ENCODE measurements around the gene DDR2. TPM values are rescaled to one million over a fixed set of nuclear protein-coding genes. Genes with fewer than 3 reads are reported as not detected.
A peak's percentile ranks its signal among the peaks of the same experiment; 100 is the strongest.

DDR2 gene
- total and polyA plus RNA-seq, 2 of the 4 experiments (the other 2 are of a cell fraction), result 66.1 to 245 TPM

DNA sequence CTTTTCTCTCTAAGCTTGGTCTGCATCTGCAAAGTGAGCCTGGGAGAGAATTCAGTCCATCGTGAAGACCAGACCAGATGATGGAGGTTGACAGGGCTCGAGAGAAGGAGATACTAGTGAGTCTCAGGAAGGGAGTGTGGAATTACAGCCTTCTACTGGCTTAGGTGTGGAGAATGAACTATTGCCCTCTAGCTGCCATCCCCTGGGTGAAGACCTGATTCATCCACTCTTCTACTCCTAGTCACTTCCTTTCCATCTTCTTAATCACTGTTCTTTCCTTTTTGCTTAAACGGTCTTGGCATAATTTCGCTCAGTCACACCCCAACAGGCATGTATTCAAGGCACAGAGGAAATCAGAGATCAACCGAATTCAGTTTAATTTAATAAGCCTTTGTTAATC lies 124.3 kb downstream of the DDR2 start:
- no peak overlapping the region for H3K4ac ChIP-seq (ENCODE audit: low read depth, low read length)
- H3K4me1 ChIP-seq (ENCODE audit: control insufficient read depth, insufficient read depth, low read length), result peaks cover 14% of the 10 kb centered on the region; the same call in 1 of the 2 replicates
- H2BK15ac ChIP-seq (ENCODE audit: low read depth, low read length), result no peak overlapping the region
- H3K18ac ChIP-seq (ENCODE audit: low read depth, low read length), result no peak overlapping the region
- H3K9ac ChIP-seq (ENCODE audit: low read depth, low read length), result no peak overlapping the region
- ChIA-PET CTCF (no interaction called here), POLR2A (ENCODE audit: unreplicated experiment) (no interaction called here)
- H2AFZ ChIP-seq (replicated peaks; ENCODE audit: low read length, poor library complexity), result no peak overlapping the region
- H3K4me2 ChIP-seq (ENCODE audit: low read depth, low read length), result no peak overlapping the region
- H4K20me1 ChIP-seq (ENCODE audit: insufficient read depth, low read length), result peaks cover 10% of the 10 kb centered on the region; the same call in 1 of the 2 replicates
- H3K9me1 ChIP-seq (ENCODE audit: insufficient read depth, low read length), result peaks cover 32% of the 10 kb centered on the region
- no peak overlapping the region for H4K8ac ChIP-seq (ENCODE audit: low read depth in 2 of 2, low read length in 2 of 2)
- TF ChIP-seq FOS (IDR thresholded peaks at IDR 0.05; ENCODE audit: low read depth, low read length), result no peak
- no peak for TF ChIP-seq MAZ (IDR thresholded peaks at IDR 0.05; ENCODE audit: borderline replicate concordance, low read depth, low read length)
- no peak for TF ChIP-seq SMC3 (IDR thresholded peaks at IDR 0.05; ENCODE audit: low read depth, low read length)
- no peak for TF ChIP-seq RAD21 (IDR thresholded peaks at IDR 0.05; ENCODE audit: low read length)
- no peak for TF ChIP-seq RFX5 (IDR thresholded peaks at IDR 0.05; ENCODE audit: low read depth, low read length)
- TF ChIP-seq BHLHE40 (IDR thresholded peaks at IDR 0.05; ENCODE audit: low read depth, low read length), result no peak
- no peak for TF ChIP-seq CHD1 (IDR thresholded peaks at IDR 0.05; ENCODE audit: low read depth, low read length)
- no peak for TF ChIP-seq MAFK (IDR thresholded peaks at IDR 0.05; ENCODE audit: low read depth, low read length)
- TF ChIP-seq NFE2L2 (IDR thresholded peaks at IDR 0.05; ENCODE audit: low read depth, low read length), result no peak
- no peak for TF ChIP-seq CEBPB (IDR thresholded peaks at IDR 0.05; ENCODE audit: low read depth, low read length)
- TF ChIP-seq, protein P1, sequence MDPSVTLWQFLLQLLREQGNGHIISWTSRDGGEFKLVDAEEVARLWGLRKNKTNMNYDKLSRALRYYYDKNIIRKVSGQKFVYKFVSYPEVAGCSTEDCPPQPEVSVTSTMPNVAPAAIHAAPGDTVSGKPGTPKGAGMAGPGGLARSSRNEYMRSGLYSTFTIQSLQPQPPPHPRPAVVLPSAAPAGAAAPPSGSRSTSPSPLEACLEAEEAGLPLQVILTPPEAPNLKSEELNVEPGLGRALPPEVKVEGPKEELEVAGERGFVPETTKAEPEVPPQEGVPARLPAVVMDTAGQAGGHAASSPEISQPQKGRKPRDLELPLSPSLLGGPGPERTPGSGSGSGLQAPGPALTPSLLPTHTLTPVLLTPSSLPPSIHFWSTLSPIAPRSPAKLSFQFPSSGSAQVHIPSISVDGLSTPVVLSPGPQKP (IDR thresholded peaks at IDR 0.05; ENCODE audit: borderline replicate concordance, low read depth, low read length), result no peak
- TF ChIP-seq, protein P2, sequence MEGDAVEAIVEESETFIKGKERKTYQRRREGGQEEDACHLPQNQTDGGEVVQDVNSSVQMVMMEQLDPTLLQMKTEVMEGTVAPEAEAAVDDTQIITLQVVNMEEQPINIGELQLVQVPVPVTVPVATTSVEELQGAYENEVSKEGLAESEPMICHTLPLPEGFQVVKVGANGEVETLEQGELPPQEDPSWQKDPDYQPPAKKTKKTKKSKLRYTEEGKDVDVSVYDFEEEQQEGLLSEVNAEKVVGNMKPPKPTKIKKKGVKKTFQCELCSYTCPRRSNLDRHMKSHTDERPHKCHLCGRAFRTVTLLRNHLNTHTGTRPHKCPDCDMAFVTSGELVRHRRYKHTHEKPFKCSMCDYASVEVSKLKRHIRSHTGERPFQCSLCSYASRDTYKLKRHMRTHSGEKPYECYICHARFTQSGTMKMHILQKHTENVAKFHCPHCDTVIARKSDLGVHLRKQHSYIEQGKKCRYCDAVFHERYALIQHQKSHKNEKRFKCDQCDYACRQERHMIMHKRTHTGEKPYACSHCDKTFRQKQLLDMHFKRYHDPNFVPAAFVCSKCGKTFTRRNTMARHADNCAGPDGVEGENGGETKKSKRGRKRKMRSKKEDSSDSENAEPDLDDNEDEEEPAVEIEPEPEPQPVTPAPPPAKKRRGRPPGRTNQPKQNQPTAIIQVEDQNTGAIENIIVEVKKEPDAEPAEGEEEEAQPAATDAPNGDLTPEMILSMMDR (conservative IDR thresholded peaks at IDR 0.05; ENCODE audit: low read depth, low read length), result no peak
- TF ChIP-seq MXI1 (IDR thresholded peaks at IDR 0.05; ENCODE audit: borderline replicate concordance, low read depth, low read length), result no peak
- TF ChIP-seq, protein P3, sequence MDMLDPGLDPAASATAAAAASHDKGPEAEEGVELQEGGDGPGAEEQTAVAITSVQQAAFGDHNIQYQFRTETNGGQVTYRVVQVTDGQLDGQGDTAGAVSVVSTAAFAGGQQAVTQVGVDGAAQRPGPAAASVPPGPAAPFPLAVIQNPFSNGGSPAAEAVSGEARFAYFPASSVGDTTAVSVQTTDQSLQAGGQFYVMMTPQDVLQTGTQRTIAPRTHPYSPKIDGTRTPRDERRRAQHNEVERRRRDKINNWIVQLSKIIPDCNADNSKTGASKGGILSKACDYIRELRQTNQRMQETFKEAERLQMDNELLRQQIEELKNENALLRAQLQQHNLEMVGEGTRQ (IDR thresholded peaks at IDR 0.05; ENCODE audit: low read depth, low read length), result no peak
- no peak for TF ChIP-seq POLR2A (IDR thresholded peaks at IDR 0.05; ENCODE audit: low read depth, low read length)
- no peak for TF ChIP-seq RCOR1 (IDR thresholded peaks at IDR 0.05; ENCODE audit: insufficient replicate concordance, low read length)
- no peak overlapping the region for H3K56ac ChIP-seq (ENCODE audit: extremely low read depth, insufficient read depth, low read length)
- H2BK20ac ChIP-seq (ENCODE audit: low read depth, low read length), result no peak overlapping the region
- no peak overlapping the region for H2AK5ac ChIP-seq (ENCODE audit: low read depth, low read length)
- intact Hi-C loops (cut with micrococcal nuclease) (no loop called here), in situ Hi-C loops (cut with MboI; ENCODE audit: low sequenced_read_pairs) (no loop called here), dilution Hi-C loops (cut with HindIII; ENCODE audit: low sequenced_read_pairs, unreplicated experiment) (no loop called here)
- H3K79me1 ChIP-seq (ENCODE audit: low read depth in 1 of 2, low read length in 2 of 2), result peaks cover 26 to 55% of the 10 kb centered on the region in 2 experiments; a peak in 3 of 4 replicates
- no peak overlapping the region for H3K4me3 ChIP-seq (ENCODE audit: insufficient read depth, low read depth, low read length)
- H3K23ac ChIP-seq (ENCODE audit: low read depth, low read length), result 0 out of 2 replicates have a peak overlapping the region, but pooled peaks have one; percentile 31
- no TSS peak for BruUV-seq (replicated peaks)
- no peak for ATAC-seq (ENCODE audit: low read depth)
- WGBS, 2 experiments (ENCODE audit: extremely low coverage in 2 of 2, insufficient read length in 1 of 2), result 60% methylated on average over 2 of the region's 5 CpGs; no CpG with 5 or more reads in 1 of the 2 experiments
- no peak overlapping the region for H4K5ac ChIP-seq (ENCODE audit: low read depth, low read length)
- H3K36me3 ChIP-seq (ENCODE audit: control insufficient read depth, insufficient read depth, low read length), result peaks cover 47% of the 10 kb centered on the region
- H2AK9ac ChIP-seq (replicated peaks; ENCODE audit: low read depth, low read length, poor library complexity), result no peak overlapping the region
- peak overlapping the region; percentile 35 for H2BK5ac ChIP-seq (ENCODE audit: low read depth, low read length, poor library complexity, severe bottlenecking)
- peak overlapping the region; percentile 9; the same call in 1 of the 2 replicates for H3K27ac ChIP-seq (ENCODE audit: insufficient read depth, low read length)
- no peak overlapping the region for H2BK120ac ChIP-seq (ENCODE audit: low read depth, low read length)
- H4K91ac ChIP-seq (ENCODE audit: insufficient read depth, low read depth, low read length), result no peak overlapping the region
- no peaks in the 10 kb centered on the region for H3K27me3 ChIP-seq (ENCODE audit: control insufficient read depth, insufficient read depth, low read length)
- peak overlapping the region; percentile 16; the same call in 1 of the 2 replicates for H3K14ac ChIP-seq (replicated peaks; ENCODE audit: low read depth, low read length)
- no peaks in the 10 kb centered on the region for H3K9me3 ChIP-seq (ENCODE audit: control insufficient read depth, insufficient read depth, low read length)
- peak; percentile 28 for DNase-seq

All from IMR-90 (cell line).